ENCODE data around the gene PADI3.
"Not testable (repeated sequence)": the region's sequence is repeated elsewhere in the genome, so short reads cannot be mapped to it uniquely, and the experiment has no call there.

PADI3 gene

GRCh38 chr1:17241011-17241779 is 7.7 kb upstream of the PADI3 start:
- not testable (repeated sequence) for DNase-seq (ENCODE audit: low read depth in 2 of 3, low spot score in 1 of 3)

- not testable (repeated sequence) for DNase-seq (ENCODE audit: low read depth in 2 of 3, low spot score in 1 of 3)
These were observed 7.2 kb upstream of the PADI3 start for GRCh38 chr1:17241780-17242074.

GRCh38 chr1:17243274-17243673 is 5.6 kb upstream of the PADI3 start:
- no peak for DNase-seq (ENCODE audit: low read depth in 2 of 3, low spot score in 1 of 3)

GRCh38 chr1:17244821-17245740 is 3.8 kb upstream of the PADI3 start:
- no peak for DNase-seq (ENCODE audit: low read depth in 2 of 3, low spot score in 1 of 3)

- DNase-seq (ENCODE audit: low read depth in 2 of 3, low spot score in 1 of 3), result no peak
These were observed 3.0 kb upstream of the PADI3 start for GRCh38 chr1:17245816-17246325.

- no peak for DNase-seq (ENCODE audit: low read depth in 2 of 3, low spot score in 1 of 3)
These were observed 1.9 kb upstream of the PADI3 start for GRCh38 chr1:17246971-17247370.

- DNase-seq (ENCODE audit: low read depth in 2 of 3, low spot score in 1 of 3), result no peak
These were observed 1.7 kb downstream of the PADI3 start for GRCh38 chr1:17250601-17251000.

GRCh38 chr1:17251246-17251645 is 2.3 kb downstream of the PADI3 start:
- DNase-seq (ENCODE audit: low read depth in 2 of 3, low spot score in 1 of 3), result no peak

- DNase-seq (ENCODE audit: low read depth in 2 of 3, low spot score in 1 of 3), result no peak
These were observed 2.9 kb downstream of the PADI3 start for GRCh38 chr1:17251701-17252376.

- no peak for DNase-seq (ENCODE audit: low read depth in 2 of 3, low spot score in 1 of 3)
These were observed 6.4 kb downstream of the PADI3 start for GRCh38 chr1:17255336-17255735.

GRCh38 chr1:17258116-17258757 is 9.3 kb downstream of the PADI3 start:
- DNase-seq (ENCODE audit: low read depth in 2 of 3, low spot score in 1 of 3), result no peak

GRCh38 chr1:17258758-17259130 is 9.8 kb downstream of the PADI3 start:
- DNase-seq (ENCODE audit: low read depth in 2 of 3, low spot score in 1 of 3), result no peak

GRCh38 chr1:17259233-17259873 is 10.5 kb downstream of the PADI3 start:
- no peak for DNase-seq (ENCODE audit: low read depth in 2 of 3, low spot score in 1 of 3)

- DNase-seq (ENCODE audit: low read depth in 2 of 3, low spot score in 1 of 3), result no peak
These were observed 11.4 kb downstream of the PADI3 start for GRCh38 chr1:17260264-17260663.

- DNase-seq (ENCODE audit: low read depth in 2 of 3, low spot score in 1 of 3), result no peak
These were observed 11.8 kb downstream of the PADI3 start for GRCh38 chr1:17260738-17261137.

GRCh38 chr1:17263936-17264335 is 15.0 kb downstream of the PADI3 start:
- no peak for DNase-seq (ENCODE audit: low read depth in 2 of 3, low spot score in 1 of 3)

- DNase-seq (ENCODE audit: low read depth in 2 of 3, low spot score in 1 of 3), result no peak
These were observed 15.6 kb downstream of the PADI3 start for GRCh38 chr1:17264470-17264869.

- DNase-seq (ENCODE audit: low read depth in 2 of 3, low spot score in 1 of 3), result no peak
These were observed 16.3 kb downstream of the PADI3 start for GRCh38 chr1:17265162-17265561.

GRCh38 chr1:17265950-17266349 is 17.1 kb downstream of the PADI3 start:
- DNase-seq (ENCODE audit: low read depth in 2 of 3, low spot score in 1 of 3), result no peak

- no peak for DNase-seq (ENCODE audit: low read depth in 2 of 3, low spot score in 1 of 3)
These were observed 22.2 kb downstream of the PADI3 start for GRCh38 chr1:17270891-17271765.
